Hippocampal formation (tissue), 2 donors: Measurements from ENCODE around the gene ADH4.
"Not testable (repeated sequence)": the region's sequence is repeated elsewhere in the genome, so short reads cannot be mapped to it uniquely, and the experiment has no call there.

Experiments
- DNase-seq, 2 donors: peaks; one replicate each; lab custom pipeline; 2025; lab: John Stamatoyannopoulos, UW

Gene ADH4

DNA sequence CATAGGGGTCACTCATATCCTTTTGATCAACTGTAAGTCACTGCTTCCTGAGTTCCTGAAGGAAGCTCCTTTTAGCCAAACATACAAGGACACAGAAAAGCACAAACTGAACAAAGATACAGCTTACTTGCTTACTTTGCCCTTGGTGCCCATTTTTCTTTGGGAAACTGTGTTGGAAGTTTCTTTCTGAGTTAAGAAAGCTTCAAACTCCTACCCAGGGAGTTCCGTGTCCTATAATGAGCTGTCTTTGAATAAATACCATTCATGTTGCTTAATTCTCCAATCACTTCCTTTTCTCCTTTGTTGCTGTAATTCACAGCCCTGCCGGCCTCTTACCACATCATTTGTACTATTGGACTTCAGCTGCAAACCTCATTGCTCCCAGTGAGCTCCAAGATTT lies at the start of gene ADH4:
Gene ADH4, minus strand, starts transcription at position 228 of the 400 bp plus-strand sequence. Its CDS starts 75 bp downstream, at position 153.
- no peak for DNase-seq

GRCh38 chr4:99190336-99190735 lies 46.2 kb upstream of the ADH4 start:
- DNase-seq, result no peak

DNA sequence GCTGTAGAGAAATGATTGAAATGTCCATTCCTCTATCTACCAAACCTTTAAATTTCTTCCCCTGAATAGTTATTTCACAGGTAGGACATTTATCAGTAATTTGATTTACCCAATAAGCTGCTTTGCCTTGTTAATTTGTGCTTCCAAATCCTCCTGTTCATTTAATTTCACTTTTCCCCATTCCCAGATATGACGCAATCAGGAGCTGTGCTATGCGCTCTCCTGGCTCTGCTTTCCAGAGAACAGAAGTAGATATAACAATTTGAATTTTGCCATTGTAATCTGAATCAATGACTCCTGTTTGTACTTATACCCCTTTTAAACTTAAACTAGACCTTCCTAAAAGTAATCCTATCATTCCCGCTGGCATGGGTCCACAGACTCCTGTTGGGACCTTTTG lies 45.8 kb upstream of the ADH4 start:
- not testable (repeated sequence) for DNase-seq

DNA sequence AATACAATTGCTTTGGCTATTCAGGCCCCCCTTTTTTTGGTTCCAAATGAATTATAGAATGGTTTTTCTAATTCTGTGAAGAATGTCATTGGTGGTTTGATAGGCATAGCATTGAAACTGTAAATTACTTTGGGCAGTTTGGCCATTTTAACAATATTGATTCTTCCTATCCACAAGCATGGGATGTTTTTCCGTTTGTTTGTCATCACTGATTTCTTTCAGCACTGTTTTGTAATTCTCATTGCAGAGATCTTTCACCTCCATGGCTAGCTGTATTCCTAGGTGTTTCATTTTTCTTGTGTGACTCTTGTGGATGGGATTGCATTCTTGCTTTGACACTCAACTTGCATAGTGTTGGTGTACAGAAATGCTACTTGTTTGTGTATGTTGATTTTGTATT lies 41.9 kb upstream of the ADH4 start:
- no peak for DNase-seq

- DNase-seq, result no peak
Observed at GRCh38 chr4:99185581-99185980, 41.5 kb upstream of the ADH4 start.

GRCh38 chr4:99180382-99181070 lies 36.4 kb upstream of the ADH4 start:
- DNase-seq, result no peak

GRCh38 chr4:99179626-99180025 lies 35.5 kb upstream of the ADH4 start:
- no peak for DNase-seq

- no peak for DNase-seq
Observed at GRCh38 chr4:99179178-99179577, 35.1 kb upstream of the ADH4 start.

DNA sequence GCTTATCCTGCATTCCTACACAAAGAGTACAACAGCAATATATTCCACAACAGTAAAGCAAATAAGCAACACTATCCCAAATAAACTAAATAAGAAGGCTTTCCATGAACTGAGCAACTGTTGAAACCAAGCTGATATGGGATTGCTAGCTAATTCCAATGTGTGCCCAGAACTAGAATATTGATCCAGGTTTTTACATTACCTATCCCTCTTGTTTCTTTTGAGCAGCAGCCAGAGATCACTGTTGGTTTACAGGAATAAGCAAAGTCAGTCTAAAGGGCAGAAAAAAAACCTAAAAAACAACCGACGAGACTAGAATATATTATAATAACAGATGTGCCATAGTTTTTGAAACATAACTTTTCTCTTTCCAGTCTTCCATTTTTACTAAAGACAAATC lies 22.4 kb upstream of the ADH4 start:
- DNase-seq, result no peak

- DNase-seq, result no peak
Observed at GRCh38 chr4:99165978-99166377, 21.9 kb upstream of the ADH4 start.

DNA sequence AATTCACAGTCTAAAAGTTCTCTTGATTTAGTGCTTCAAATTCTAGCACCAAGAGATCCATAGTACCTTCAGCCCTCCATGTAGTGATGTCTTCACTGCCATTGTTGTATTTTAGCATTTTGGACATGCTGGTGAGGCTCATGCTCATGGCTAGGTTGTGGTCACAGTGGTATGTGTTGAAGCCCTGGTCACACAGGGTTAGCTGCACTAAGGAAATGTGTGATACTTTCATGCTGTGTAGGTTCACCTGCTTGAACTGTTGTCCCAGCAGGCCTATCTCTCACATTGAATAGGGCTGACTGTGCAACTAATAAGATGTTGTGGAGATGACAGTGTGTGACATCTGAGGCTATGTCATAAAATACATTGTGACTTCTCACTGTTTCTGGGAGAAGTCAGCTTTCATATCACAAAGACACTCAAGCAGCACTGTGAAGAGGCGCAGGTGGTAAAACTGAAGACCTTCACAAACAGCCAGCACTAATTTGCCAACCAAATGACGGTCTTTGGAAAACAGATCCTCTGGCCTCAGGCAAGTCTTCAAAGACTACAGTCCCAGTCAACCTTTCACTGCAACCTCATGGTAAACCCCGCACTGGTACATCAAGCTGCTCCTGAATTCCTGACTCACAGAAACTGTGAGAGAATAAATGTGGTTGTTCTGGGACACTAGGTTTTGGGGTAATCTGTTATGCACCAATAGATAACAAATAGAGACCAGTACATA lies 17.4 kb upstream of the ADH4 start:
- no peak for DNase-seq

DNA sequence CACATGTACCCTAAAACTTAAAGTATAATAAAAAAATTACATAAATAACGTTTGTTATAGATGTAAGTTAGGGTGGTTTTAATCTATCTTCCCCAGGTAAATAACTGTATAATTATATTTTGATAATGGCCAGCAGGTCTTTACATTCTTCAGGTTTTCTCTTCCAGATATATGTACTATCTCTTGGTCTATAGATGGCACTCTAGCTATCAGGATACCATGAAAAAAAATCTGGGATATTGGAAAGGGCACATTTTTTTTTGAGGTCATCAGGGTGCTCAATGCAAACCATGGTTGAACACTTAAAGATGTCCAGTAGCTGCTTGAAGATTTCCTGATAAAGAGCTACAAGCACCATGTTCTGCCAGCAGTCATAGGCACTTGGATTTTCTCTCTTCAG lies 15.6 kb upstream of the ADH4 start:
- DNase-seq, result no peak

- no peak for DNase-seq
Observed at GRCh38 chr4:99157478-99157935, 13.4 kb upstream of the ADH4 start.

GRCh38 chr4:99156992-99157391 lies 12.9 kb upstream of the ADH4 start:
- no peak for DNase-seq

GRCh38 chr4:99154658-99155342 lies 10.7 kb upstream of the ADH4 start:
- no peak for DNase-seq

- DNase-seq, result no peak
Observed at GRCh38 chr4:99151995-99152394, 7.9 kb upstream of the ADH4 start.

DNA sequence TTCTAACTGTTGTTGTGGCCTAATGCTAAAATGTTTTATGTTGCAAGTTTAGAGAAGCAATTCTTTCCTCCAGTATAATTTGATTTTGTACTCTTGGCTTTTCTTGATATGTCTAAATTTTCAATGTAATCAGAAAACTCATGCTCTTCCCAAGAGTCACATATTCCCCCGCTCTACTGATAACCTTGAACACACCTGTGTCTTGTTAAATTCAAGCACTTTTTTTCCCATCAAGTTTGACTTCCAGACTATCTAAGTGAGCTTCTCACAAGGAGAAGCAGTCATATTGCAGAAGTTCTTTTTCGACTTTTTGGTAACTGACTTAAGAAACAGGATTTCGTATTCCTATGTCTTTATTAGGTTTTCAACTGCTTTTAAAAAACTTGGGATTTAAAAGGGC lies 7.4 kb upstream of the ADH4 start:
- no peak for DNase-seq

- DNase-seq, result no peak
Observed at GRCh38 chr4:99149426-99150019, 5.4 kb upstream of the ADH4 start.

DNA sequence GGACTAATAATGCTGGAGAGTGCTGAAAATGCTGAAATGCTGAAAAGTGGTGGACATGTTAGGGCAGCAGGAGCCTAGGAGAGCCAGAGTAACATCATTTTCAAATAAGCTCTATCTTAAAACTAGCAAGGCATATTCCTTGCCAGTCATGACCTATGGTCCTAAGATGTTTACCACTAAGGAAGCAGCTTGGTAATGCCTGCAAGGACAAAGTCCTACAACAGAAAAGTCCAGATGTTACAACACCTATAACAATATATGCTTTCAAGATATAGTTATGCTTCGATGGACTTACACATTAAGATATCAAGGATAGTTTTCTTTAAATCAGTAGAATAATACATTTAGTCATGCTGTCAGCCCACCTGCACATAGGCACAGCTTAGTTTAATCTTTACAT lies 4.5 kb upstream of the ADH4 start:
- no peak for DNase-seq

DNA sequence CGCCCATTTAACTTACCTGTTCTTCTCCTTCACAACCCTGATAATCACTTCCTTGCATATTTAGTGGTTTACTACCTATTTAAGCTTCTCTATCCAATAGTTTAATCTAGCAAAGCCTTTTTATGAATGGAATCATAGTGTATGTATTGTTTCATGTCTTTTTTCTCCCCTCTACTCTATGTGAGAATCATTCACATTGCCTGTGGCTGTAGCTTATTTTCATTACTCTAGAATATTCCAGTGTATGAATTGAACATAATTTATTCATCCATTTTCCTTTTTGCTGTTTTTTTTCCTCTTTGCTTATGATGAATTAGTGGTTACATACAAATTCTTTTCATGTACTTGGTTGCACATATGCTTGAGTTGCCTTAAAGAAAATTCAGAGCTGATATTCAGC lies 490 bp upstream of the ADH4 start:
- no peak for DNase-seq

GRCh38 chr4:99136329-99136728 lies 7.8 kb downstream of the ADH4 start:
- DNase-seq, result no peak

DNA sequence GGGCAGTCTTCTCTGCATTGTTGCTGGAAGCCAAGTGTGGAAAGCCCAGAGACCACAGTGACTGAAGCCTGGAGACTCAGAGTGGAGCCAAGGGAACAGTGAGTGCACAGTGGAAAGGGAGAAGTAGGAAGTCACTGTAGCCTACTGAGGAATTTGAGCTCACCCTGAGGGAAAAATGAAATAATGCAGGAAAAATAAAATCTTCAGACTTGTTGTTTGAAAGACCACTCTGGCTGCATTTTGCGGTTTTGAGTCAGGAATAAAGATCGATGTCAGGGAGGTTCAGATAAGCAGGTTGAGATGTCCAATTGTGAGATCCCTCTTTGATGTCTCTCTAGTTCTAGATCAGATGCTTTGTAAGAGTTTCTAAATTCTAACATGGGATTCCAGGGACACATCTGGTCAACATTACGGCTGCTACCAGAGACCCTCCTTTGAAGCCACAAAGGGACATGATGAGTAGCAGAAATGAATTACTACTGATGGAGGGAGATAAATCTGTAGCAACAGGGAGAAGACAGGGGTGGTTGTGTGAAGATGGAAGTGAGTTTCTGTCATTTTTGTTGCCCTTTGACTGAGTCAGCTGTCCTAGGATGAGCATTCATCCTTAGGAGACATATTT lies 8.4 kb downstream of the ADH4 start:
- no peak for DNase-seq
